ENCODE data around the gene HSPA4.
A peak's percentile ranks its signal among the peaks of the same experiment; 100 is the strongest.

Gene HSPA4

GRCh38 chr5:133048993-133049725 lies 2.7 kb upstream of the HSPA4 start:
- peak overlapping the region; percentile 2 for H3K27ac ChIP-seq
- DNase-seq (ENCODE audit: low read depth, low spot score): no peak

- no peak for DNase-seq (ENCODE audit: low read depth, low spot score)
- H3K27ac ChIP-seq: peak overlapping the region; percentile 2
Observed at GRCh38 chr5:133049726-133050048, 2.1 kb upstream of the HSPA4 start.

GRCh38 chr5:133050521-133050920 lies 1.3 kb upstream of the HSPA4 start:
- peak overlapping the region; percentile 98 for H3K27ac ChIP-seq
- DNase-seq (ENCODE audit: low read depth, low spot score): no peak

- H3K27ac ChIP-seq: peak overlapping the region; percentile 98
- DNase-seq (ENCODE audit: low read depth, low spot score): no peak
Observed at GRCh38 chr5:133051061-133051541, 712 bp upstream of the HSPA4 start.

GRCh38 chr5:133052317-133053175 lies 733 bp downstream of the HSPA4 start:
- no peak for DNase-seq (ENCODE audit: low read depth, low spot score)
- H3K27ac ChIP-seq: peak overlapping the region; percentile 98

GRCh38 chr5:133053448-133053847 lies 1.6 kb downstream of the HSPA4 start:
- H3K27ac ChIP-seq: no peak overlapping the region
- no peak for DNase-seq (ENCODE audit: low read depth, low spot score)

GRCh38 chr5:133054697-133055471 lies 3.1 kb downstream of the HSPA4 start:
- no peak overlapping the region for H3K27ac ChIP-seq
- DNase-seq (ENCODE audit: low read depth, low spot score): no peak

- no peak overlapping the region for H3K27ac ChIP-seq
- no peak for DNase-seq (ENCODE audit: low read depth, low spot score)
Observed at GRCh38 chr5:133056891-133057290, 5.1 kb downstream of the HSPA4 start.

- no peak overlapping the region for H3K27ac ChIP-seq
- DNase-seq (ENCODE audit: low read depth, low spot score): no peak
Observed at GRCh38 chr5:133059621-133060020, 7.8 kb downstream of the HSPA4 start.

- DNase-seq (ENCODE audit: low read depth, low spot score): no peak
- H3K27ac ChIP-seq: peak overlapping the region; percentile 10
Observed at GRCh38 chr5:133062276-133062675, 10.5 kb downstream of the HSPA4 start.

- H3K27ac ChIP-seq: peak overlapping the region; percentile 59
- no peak for DNase-seq (ENCODE audit: low read depth, low spot score)
Observed at GRCh38 chr5:133063965-133064364, 12.2 kb downstream of the HSPA4 start.

- H3K27ac ChIP-seq: peak overlapping the region; percentile 59
- peak; percentile 56 for DNase-seq (ENCODE audit: low read depth, low spot score)
Observed at GRCh38 chr5:133065471-133065870, 13.7 kb downstream of the HSPA4 start.

- DNase-seq (ENCODE audit: low read depth, low spot score): no peak
- peak overlapping the region; percentile 59 for H3K27ac ChIP-seq
Observed at GRCh38 chr5:133066045-133066444, 14.2 kb downstream of the HSPA4 start.

GRCh38 chr5:133072021-133072420 lies 20.2 kb downstream of the HSPA4 start:
- DNase-seq (ENCODE audit: low read depth, low spot score): no peak
- no peak overlapping the region for H3K27ac ChIP-seq

GRCh38 chr5:133075572-133076536 lies 24.0 kb downstream of the HSPA4 start:
- H3K27ac ChIP-seq: no peak overlapping the region
- no peak for DNase-seq (ENCODE audit: low read depth, low spot score)

GRCh38 chr5:133079048-133079447 lies 27.2 kb downstream of the HSPA4 start:
- H3K27ac ChIP-seq: no peak overlapping the region
- no peak for DNase-seq (ENCODE audit: low read depth, low spot score)

- no peak overlapping the region for H3K27ac ChIP-seq
- DNase-seq (ENCODE audit: low read depth, low spot score): no peak
Observed at GRCh38 chr5:133081036-133081435, 29.2 kb downstream of the HSPA4 start.

- no peak for DNase-seq (ENCODE audit: low read depth, low spot score)
- no peak overlapping the region for H3K27ac ChIP-seq
Observed at GRCh38 chr5:133081703-133082102, 29.9 kb downstream of the HSPA4 start.

- DNase-seq (ENCODE audit: low read depth, low spot score): no peak
- no peak overlapping the region for H3K27ac ChIP-seq
Observed at GRCh38 chr5:133082128-133082527, 30.3 kb downstream of the HSPA4 start.

GRCh38 chr5:133083901-133084300 lies 32.1 kb downstream of the HSPA4 start:
- no peak for DNase-seq (ENCODE audit: low read depth, low spot score)
- H3K27ac ChIP-seq: no peak overlapping the region
